Upper lobe of right lung (tissue), 1 donor: ENCODE results near the gene SLC9A8. TPM values are rescaled to one million over a fixed set of nuclear protein-coding genes. Genes with fewer than 3 reads are reported as not detected.

Experiments
- ATAC-seq: fragments of 200-7000 bp; cut with Tn5 transposase; one replicate; pipeline ENCODE4 v1.9.1; 2020; ENCODE audit warnings: mild to moderate bottlenecking, moderate library complexity
- DNase-seq: peaks from one replicate; pipeline ENCODE4 v3.0.0-alpha.2; 2020
- H3K27ac ChIP-seq: fragments of 200-600 bp; one replicate; pipeline ENCODE4 v1.8.0; 2022
- H3K27me3 ChIP-seq: fragments of 200-600 bp; one replicate; pipeline ENCODE4 v1.8.0; 2022; ENCODE audit warnings: mild to moderate bottlenecking
- H3K36me3 ChIP-seq: fragments of 200-600 bp; one replicate; pipeline ENCODE4 v1.8.0; 2022
- H3K4me1 ChIP-seq: fragments of 200-600 bp; one replicate; pipeline ENCODE4 v1.8.0; 2022
- H3K4me3 ChIP-seq: fragments of 200-600 bp; one replicate; pipeline ENCODE4 v1.8.0; 2022; ENCODE audit warnings: mild to moderate bottlenecking
- H3K9me3 ChIP-seq: fragments of 200-600 bp; one replicate; pipeline ENCODE4 v1.8.0; 2022
- CTCF ChIP-seq: fragments of 200-600 bp; IDR thresholded peaks from one replicate; pipeline ENCODE4 v1.8.0; 2022; ENCODE audit warnings: antibody characterized with exemption
- intact Hi-C: fragments of 100-400 bp; cut with DNase I; formaldehyde crosslinking; loops from one replicate; pipeline ENCODE4 v1.11.0; 2022
- total RNA-seq: library from RNA; stranded (reverse); fragmentation: NEBNext Ultra II Directional; extraction: Animal tissue kit (Norgen Biotek cat#: 25700); gene quantifications from one replicate; pipeline ENCODE4 v1.2.1, GENCODE V29; 2021
- donor health status: DM: no; HTN: yes; CAD: no; lungs with severe emphysema.

Gene SLC9A8
- total RNA-seq, 1 donor from 2014 or later = 15.0 TPM

- intact Hi-C loops = no loop called here
- Histone ChIP-seq H3K9me3 (no peaks in the 10 kb centered on the region), H3K36me3 (peaks cover 60% of the 10 kb centered on the region), H3K4me1 (no peaks in the 10 kb centered on the region), H3K27ac (no peak overlapping the region), H3K4me3 (no peak overlapping the region), H3K27me3 (no peaks in the 10 kb centered on the region)
- TF ChIP-seq CTCF = no peak
- ATAC-seq (no peak), DNase-seq (no peak)
Measured at GRCh38 chr20:49880177-49880576, 67.5 kb downstream of the SLC9A8 start.

GRCh38 chr20:49880724-49881445 is 68.3 kb downstream of the SLC9A8 start:
- Histone ChIP-seq H3K4me1 (no peaks in the 10 kb centered on the region), H3K27me3 (no peaks in the 10 kb centered on the region), H3K36me3 (peaks cover 67% of the 10 kb centered on the region), H3K27ac (no peak overlapping the region), H3K9me3 (no peaks in the 10 kb centered on the region), H3K4me3 (no peak overlapping the region)
- DNase-seq (no peak), ATAC-seq (no peak)
- TF ChIP-seq CTCF = no peak
- intact Hi-C loops = no loop called here

GRCh38 chr20:49882171-49882970 is 69.7 kb downstream of the SLC9A8 start:
- ATAC-seq (no peak), DNase-seq (no peak)
- no peak overlapping the region for H3K4me3 ChIP-seq
- H3K27me3 ChIP-seq = no peaks in the 10 kb centered on the region
- no peaks in the 10 kb centered on the region for H3K9me3 ChIP-seq
- H3K4me1 ChIP-seq = peaks cover 2% of the 10 kb centered on the region
- no peak for TF ChIP-seq CTCF
- H3K36me3 ChIP-seq = peaks cover 70% of the 10 kb centered on the region
- H3K27ac ChIP-seq = no peak overlapping the region
- intact Hi-C loops = no loop called here

GRCh38 chr20:49883246-49883802 is 70.7 kb downstream of the SLC9A8 start:
- Histone ChIP-seq H3K9me3 (no peaks in the 10 kb centered on the region), H3K4me3 (no peak overlapping the region), H3K27ac (no peak overlapping the region), H3K4me1 (peaks cover 11% of the 10 kb centered on the region), H3K36me3 (peaks cover 64% of the 10 kb centered on the region), H3K27me3 (no peaks in the 10 kb centered on the region)
- no peak for DNase-seq
- no peak for TF ChIP-seq CTCF
- intact Hi-C loops = no loop called here
- ATAC-seq = no peak

- no peak for TF ChIP-seq CTCF
- Histone ChIP-seq H3K9me3 (no peaks in the 10 kb centered on the region), H3K27me3 (no peaks in the 10 kb centered on the region), H3K36me3 (peaks cover 47% of the 10 kb centered on the region), H3K27ac (no peak overlapping the region), H3K4me1 (peaks cover 36% of the 10 kb centered on the region), H3K4me3 (no peak overlapping the region)
- DNase-seq (no peak), ATAC-seq (no peak)
- intact Hi-C loops = no loop called here
Measured at GRCh38 chr20:49885558-49886332, 73.1 kb downstream of the SLC9A8 start.
